ENCODE results near the gene VPS72. TPM values are rescaled to one million over a fixed set of nuclear protein-coding genes. Genes with fewer than 3 reads are reported as not detected.

VPS72 gene
- total and polyA plus RNA-seq, 2 of the 13 experiments (the other 11 are each of a cell fraction or from before 2014, with no cell fraction given) = 33.7 to 34.5 TPM

- TF ChIP-seq ZBTB38 (CRISPR knock-in tag; IDR thresholded peaks at IDR 0.05) (no peak), SIN3A (IDR thresholded peaks at IDR 0.05; ENCODE audit: borderline replicate concordance, low read depth, low read length) (peak; percentile 51; the same call in 1 of the 2 replicates), ZNF615 (CRISPR knock-in tag; IDR thresholded peaks at IDR 0.05; ENCODE audit: borderline replicate concordance) (0 out of 2 replicates have a peak, but pooled peaks have one; percentile 55), PHF21A (CRISPR knock-in tag; IDR thresholded peaks at IDR 0.05) (peak; percentile 16; the same call in 1 of the 2 replicates), FOXA3 (CRISPR knock-in tag; IDR thresholded peaks at IDR 0.05) (peak; percentile 16), SP1 (IDR thresholded peaks at IDR 0.05) (no peak), SP1 (CRISPR knock-in tag; IDR thresholded peaks at IDR 0.05) (peak; percentile 14; the same call in 1 of the 2 replicates), SKI (IDR thresholded peaks at IDR 0.05; ENCODE audit: partially characterized antibody) (no peak), KLF6 (CRISPR knock-in tag; IDR thresholded peaks at IDR 0.05) (no peak; the same call in 1 of the 2 replicates), HNRNPLL (IDR thresholded peaks at IDR 0.05; ENCODE audit: low read depth, low read length, poor library complexity, severe bottlenecking) (peak; percentile 61), ZNF407 (CRISPR knock-in tag; IDR thresholded peaks at IDR 0.05; ENCODE audit: not compliant biosample characterization) (peak; percentile 77), BATF2 (CRISPR knock-in tag; IDR thresholded peaks at IDR 0.05) (peak; percentile 44; the same call in 1 of the 2 replicates), E2F5 (CRISPR knock-in tag; conservative IDR thresholded peaks at IDR 0.05) (no peak), STAG1 (CRISPR knock-in tag; IDR thresholded peaks at IDR 0.05) (no peak), U2AF1 (optimal IDR thresholded peaks at IDR 0.05; ENCODE audit: low read depth, low read length) (no peak), PHB2 (IDR thresholded peaks at IDR 0.05; ENCODE audit: partially characterized antibody) (no peak), MAF1 (CRISPR knock-in tag; IDR thresholded peaks at IDR 0.05; ENCODE audit: borderline replicate concordance) (no peak), TCF12 (IDR thresholded peaks at IDR 0.05) (no peak), TCF12 (CRISPR knock-in tag; IDR thresholded peaks at IDR 0.05) (peak; percentile 37; the same call in 1 of the 2 replicates), ZNF558 (CRISPR knock-in tag; IDR thresholded peaks at IDR 0.05; ENCODE audit: borderline replicate concordance) (peak; percentile 77; the same call in 1 of the 2 replicates), KDM3A (CRISPR knock-in tag; IDR thresholded peaks at IDR 0.05; ENCODE audit: low read depth) (0 out of 2 replicates have a peak, but pooled peaks have one; percentile 53)
Observed at GRCh38 chr1:151198254-151199127, 8.5 kb upstream of the VPS72 start, which contains the start of gene PIP5K1A (continued).

All from HepG2 (cell line).